Stomach (tissue), 9 donors: ENCODE data around the gene MRPL33. TPM values are rescaled to one million over a fixed set of nuclear protein-coding genes. Genes with fewer than 3 reads are reported as not detected.
"Not testable (repeated sequence)": the region's sequence is repeated elsewhere in the genome, so short reads cannot be mapped to it uniquely, and the experiment has no call there.

Source experiments
- DNase-seq, 2 donors: peaks; one replicate each; pipeline versions ENCODE4 v3.0.0 to v3.0.0-alpha.2; 2013 to 2019
- H3K27ac ChIP-seq, 5 donors: fragments of 200-600 bp in 4 of 5; sonication (generic) in 4 of 5; one replicate each; pipeline ENCODE4 v1.5.1; 2013 to 2019; ENCODE audit warnings: mild to moderate bottlenecking in 1 of 5, moderate library complexity in 1 of 5
- H3K27me3 ChIP-seq, 3 donors: fragments of 200-600 bp; sonication (generic); one replicate each; pipeline ENCODE4 v1.5.1; 2017 to 2019; ENCODE audit warnings: mixed run types in 1 of 3
- H3K36me3 ChIP-seq, 4 donors: fragments of 200-600 bp; sonication (generic); 1 replicate in 3 of 4; 2 replicates in 1 of 4; pipeline ENCODE4 v1.5.1; 2016 to 2019
- H3K4me1 ChIP-seq, 4 donors: fragments of 200-600 bp; sonication (generic); one replicate each; pipeline ENCODE4 v1.5.1; 2016 to 2019
- H3K4me3 ChIP-seq, 4 donors: fragments of 200-600 bp; sonication (generic) in 3 of 4; one replicate each; pipeline ENCODE4 v1.5.1; 2016 to 2019; ENCODE audit warnings: mild to moderate bottlenecking in 1 of 4
- H3K9me3 ChIP-seq, 4 donors: fragments of 200-600 bp; sonication (generic); one replicate each; pipeline ENCODE4 v1.5.1; 2016 to 2019
- CTCF ChIP-seq, 7 experiments: fragments of 450-650 bp in 4 of 7; fragments of 200-600 bp in 3 of 7; sonication (generic) in 3 of 7; IDR thresholded peaks; one replicate each; pipeline ENCODE4 v1.5.1; 2016 to 2019; ENCODE audit warnings: antibody characterized with exemption in 7 of 7, control low read depth in 2 of 7, mild to moderate bottlenecking in 1 of 7
- EP300 ChIP-seq: sonication (generic); formaldehyde crosslinking; IDR thresholded peaks from one replicate; pipeline ENCODE4 v1.6.1; 2017; ENCODE audit warnings: antibody characterized with exemption
- POLR2A ChIP-seq, 4 donors: fragments of 450-650 bp; IDR thresholded peaks; one replicate each; pipeline ENCODE4 v1.6.1; 2016; ENCODE audit warnings: antibody characterized with exemption in 4 of 4, control low read depth in 2 of 4, mild to moderate bottlenecking in 1 of 4, moderate library complexity in 1 of 4
- POLR2AphosphoS5 ChIP-seq, 3 donors: sonication (generic); formaldehyde crosslinking; IDR thresholded peaks; one replicate each; pipeline ENCODE4 v1.6.1; 2016; ENCODE audit warnings: antibody characterized with exemption in 3 of 3
- WGBS, 5 donors: extraction: QIAGEN DNeasy Blood & Tissue Kit in 3 of 5; methylation state at CpG; one replicate each; pipeline versions ENCODE4 v1.1.5 to v1.1.7; 2013 to 2018; 5-methylcytosine and 5-hydroxymethylcytosine counted together
- intact Hi-C: fragments of 100-400 bp; cut with DNase I; formaldehyde crosslinking; loops from one replicate; pipeline ENCODE4 v1.15.1; 2023; ENCODE audit warnings: low total_unique reads
- polyA plus RNA-seq, 3 donors: library from polyadenylated mRNA; stranded (reverse); fragments of 200-250 nt; gene quantifications; one replicate each; pipeline ENCODE4 v1.2.3, GENCODE V29; 2013
- total RNA-seq, 5 donors: library from RNA; depleted of rRNA; stranded (reverse); fragments of >200 nt; gene quantifications; one replicate each; pipeline versions ENCODE4 v1.1.0 to v1.2.3, GENCODE V29; 2014 to 2016
- donor health status: healthy with polysubstance abuse.
- donor health status: Bipolar disorder and iron deficiency.
- donor health status: healthy.

Gene MRPL33
- total and polyA plus RNA-seq, 8 donors = 8.2 to 268 (median 135) TPM

GRCh38 chr2:27742571-27742970 lies 28.9 kb upstream of the MRPL33 start:
- H3K36me3 ChIP-seq = no peaks in the 10 kb centered on the region
- H3K9me3 ChIP-seq = no peaks in the 10 kb centered on the region
- no peak for DNase-seq
- H3K27ac ChIP-seq = no peak overlapping the region
- no peaks in the 10 kb centered on the region for H3K27me3 ChIP-seq
- WGBS, 5 donors = 95 to 96% (median 96%) methylated on average over 9 of the region's 9 CpGs
- TF ChIP-seq POLR2A (IDR thresholded peaks at IDR 0.05) (no peak), POLR2AphosphoS5 (IDR thresholded peaks at IDR 0.05) (no peak), EP300 (no peak), CTCF (IDR thresholded peaks at IDR 0.05) (no peak)
- no peak overlapping the region for H3K4me3 ChIP-seq
- intact Hi-C loops = no loop called here
- H3K4me1 ChIP-seq = peaks cover 0 to 12% (median 5%) of the 10 kb centered on the region in 4 donors

- H3K4me3 ChIP-seq, H3K36me3 ChIP-seq, H3K27me3 ChIP-seq, H3K4me1 ChIP-seq, DNase-seq, intact Hi-C loops, H3K27ac ChIP-seq: not testable (repeated sequence)
- peaks cover 0 to 11% (median 5%) of the 10 kb centered on the region in 4 donors for H3K9me3 ChIP-seq
These were observed 26.0 kb upstream of the MRPL33 start for GRCh38 chr2:27745494-27745893.

- TF ChIP-seq EP300 = no peak
- no peak for TF ChIP-seq CTCF (IDR thresholded peaks at IDR 0.05)
- TF ChIP-seq POLR2A (IDR thresholded peaks at IDR 0.05) = no peak
- TF ChIP-seq POLR2AphosphoS5 (IDR thresholded peaks at IDR 0.05) = no peak
- Histone ChIP-seq H3K4me3 (no peak overlapping the region), H3K27ac (no peak overlapping the region), H3K36me3 (no peaks in the 10 kb centered on the region), H3K9me3 (peaks cover 0 to 11% (median 5%) of the 10 kb centered on the region in 4 donors), H3K4me1 (no peaks in the 10 kb centered on the region), H3K27me3 (no peaks in the 10 kb centered on the region)
- no peak for DNase-seq
- WGBS, 5 donors = 68 to 72% (median 71%) methylated on average over 2 of the region's 2 CpGs
- intact Hi-C loops = no loop called here
These were observed 25.2 kb upstream of the MRPL33 start for GRCh38 chr2:27746325-27746724.

- no peak for DNase-seq
- Histone ChIP-seq H3K27ac (no peak overlapping the region), H3K36me3 (no peaks in the 10 kb centered on the region), H3K9me3 (peaks cover 0 to 11% (median 5%) of the 10 kb centered on the region in 4 donors), H3K4me3 (no peak overlapping the region), H3K27me3 (no peaks in the 10 kb centered on the region), H3K4me1 (peaks cover 0 to 6% (median 0%) of the 10 kb centered on the region in 4 donors)
- TF ChIP-seq POLR2A (IDR thresholded peaks at IDR 0.05) (no peak), CTCF (IDR thresholded peaks at IDR 0.05) (no peak), EP300 (no peak), POLR2AphosphoS5 (IDR thresholded peaks at IDR 0.05) (no peak)
- 73 to 89% (median 77%) methylated on average over 6 of the region's 6 CpGs for whole genome bisulfite sequencing, 5 donors
- intact Hi-C loops = no loop called here
These were observed 23.6 kb upstream of the MRPL33 start for GRCh38 chr2:27747827-27748352.

- H3K36me3 ChIP-seq, DNase-seq, H3K27me3 ChIP-seq, H3K4me1 ChIP-seq, H3K27ac ChIP-seq, intact Hi-C loops, H3K4me3 ChIP-seq: not testable (repeated sequence)
- WGBS, 5 donors = 80 to 95% (median 92%) methylated on average over 2 of the region's 2 CpGs
- peaks cover 0 to 11% (median 5%) of the 10 kb centered on the region in 4 donors for H3K9me3 ChIP-seq
These were observed 22.5 kb upstream of the MRPL33 start for GRCh38 chr2:27748803-27749554.
